Transverse colon (tissue), 4 donors: ENCODE data around the gene ANXA9.

Experiments
- EP300 ChIP-seq: sonication (generic); formaldehyde crosslinking; IDR thresholded peaks from one replicate; pipeline ENCODE4 v1.6.1; 2017; ENCODE audit warnings: antibody characterized with exemption, low read depth
- POLR2A ChIP-seq: fragments of 450-650 bp; IDR thresholded peaks from one replicate; pipeline ENCODE4 v1.6.1; 2016; ENCODE audit warnings: antibody characterized with exemption, mild to moderate bottlenecking, moderate library complexity
- POLR2AphosphoS5 ChIP-seq, 3 donors: sonication (generic); formaldehyde crosslinking; IDR thresholded peaks; one replicate each; pipeline ENCODE4 v1.6.1; 2016; ENCODE audit warnings: antibody characterized with exemption in 3 of 3
- TF ChIP-seq, protein P1 (sequence below), 5 experiments: fragments of 200-600 bp in 3 of 5; fragments of 450-650 bp in 2 of 5; sonication (generic) in 3 of 5; IDR thresholded peaks; 1 replicate in 2 of 5; 2 replicates in 3 of 5; pipeline ENCODE4 v1.5.1; 2016 to 2017; ENCODE audit warnings: antibody characterized with exemption in 5 of 5, inconsistent platforms in 3 of 5, mild to moderate bottlenecking in 2 of 5, moderate library complexity in 1 of 5

DNA sequence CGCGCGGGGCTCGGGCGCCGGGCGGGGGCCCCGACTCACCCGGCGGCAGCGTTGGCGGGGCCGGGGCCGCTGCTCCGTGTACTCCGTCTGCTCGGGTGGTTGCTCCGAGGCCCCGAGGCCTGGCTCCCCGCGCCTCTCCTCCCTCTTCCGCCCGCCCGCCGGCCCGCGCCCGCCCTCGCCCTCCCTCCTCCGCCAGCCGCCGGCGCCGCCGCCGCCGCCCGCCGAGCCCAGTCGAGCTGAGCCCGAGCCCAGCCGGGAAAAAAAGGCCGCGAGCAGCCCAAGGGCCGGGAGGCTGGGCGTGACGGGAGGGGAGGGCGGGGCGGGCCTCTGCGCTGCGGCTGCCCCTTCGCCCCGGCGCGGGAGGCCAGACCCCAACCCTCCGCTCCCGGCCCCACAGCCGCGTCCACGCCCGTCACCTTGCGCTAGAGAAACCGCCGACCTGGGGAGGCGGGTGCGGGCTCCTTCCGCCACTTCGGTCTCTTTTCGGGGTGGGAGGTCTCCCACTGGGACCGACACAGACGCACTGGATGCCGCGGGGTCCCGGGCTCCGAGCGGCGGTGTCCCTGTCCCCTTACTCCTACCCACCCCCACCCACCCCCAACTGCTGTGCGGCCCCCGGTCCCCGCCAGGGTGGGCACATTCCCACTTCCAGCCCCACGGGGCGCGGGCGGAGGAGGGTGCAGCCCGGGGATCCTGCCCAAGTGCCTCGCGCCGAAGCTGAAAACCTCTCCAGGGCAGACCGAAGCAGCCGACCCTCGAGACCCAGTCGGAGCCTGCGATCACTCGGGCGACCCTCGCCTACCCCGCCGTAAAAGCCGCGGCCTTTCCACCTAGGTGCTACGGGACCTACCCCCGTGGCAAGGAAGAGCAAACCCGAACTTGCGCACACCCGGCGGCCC lies 7.3 kb upstream of the ANXA9 start, which contains the start of gene CERS2:
- TF ChIP-seq, protein P1, sequence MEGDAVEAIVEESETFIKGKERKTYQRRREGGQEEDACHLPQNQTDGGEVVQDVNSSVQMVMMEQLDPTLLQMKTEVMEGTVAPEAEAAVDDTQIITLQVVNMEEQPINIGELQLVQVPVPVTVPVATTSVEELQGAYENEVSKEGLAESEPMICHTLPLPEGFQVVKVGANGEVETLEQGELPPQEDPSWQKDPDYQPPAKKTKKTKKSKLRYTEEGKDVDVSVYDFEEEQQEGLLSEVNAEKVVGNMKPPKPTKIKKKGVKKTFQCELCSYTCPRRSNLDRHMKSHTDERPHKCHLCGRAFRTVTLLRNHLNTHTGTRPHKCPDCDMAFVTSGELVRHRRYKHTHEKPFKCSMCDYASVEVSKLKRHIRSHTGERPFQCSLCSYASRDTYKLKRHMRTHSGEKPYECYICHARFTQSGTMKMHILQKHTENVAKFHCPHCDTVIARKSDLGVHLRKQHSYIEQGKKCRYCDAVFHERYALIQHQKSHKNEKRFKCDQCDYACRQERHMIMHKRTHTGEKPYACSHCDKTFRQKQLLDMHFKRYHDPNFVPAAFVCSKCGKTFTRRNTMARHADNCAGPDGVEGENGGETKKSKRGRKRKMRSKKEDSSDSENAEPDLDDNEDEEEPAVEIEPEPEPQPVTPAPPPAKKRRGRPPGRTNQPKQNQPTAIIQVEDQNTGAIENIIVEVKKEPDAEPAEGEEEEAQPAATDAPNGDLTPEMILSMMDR (IDR thresholded peaks at IDR 0.05) = no peak
- TF ChIP-seq EP300 (no peak), POLR2A (no peak), POLR2AphosphoS5 (IDR thresholded peaks at IDR 0.05) (peak; percentile 11 to 45 (median 39))
